WTC11 (cell line): ENCODE data around the gene STARD5. TPM values are rescaled to one million over a fixed set of nuclear protein-coding genes. Genes with fewer than 3 reads are reported as not detected.
"Not testable (repeated sequence)": the region's sequence is repeated elsewhere in the genome, so short reads cannot be mapped to it uniquely, and the experiment has no call there.

Source experiments
- ATAC-seq: fragments of 200-7000 bp; cut with Tn5 transposase; 2 replicates; pipeline ENCODE4 v1.10.0; 2021; ENCODE audit warnings: mild to moderate bottlenecking, moderate library complexity
- CTCF ChIA-PET: fragments of 300-600 bp; sonication (Branson Sonifier 250); formaldehyde crosslinking; loops from one replicate; lab custom pipeline; 2021; ENCODE audit warnings: antibody characterized with exemption; lab: Charles Lee
- POLR2A ChIA-PET: fragments of 350-600 bp; sonication (Branson Sonifier 250); formaldehyde crosslinking; loops from one replicate; lab custom pipeline; 2021; ENCODE audit warnings: antibody characterized with exemption; lab: Charles Lee
- DNase-seq: peaks from one replicate; pipeline ENCODE4 v3.0.0; 2021; ENCODE audit warnings: low spot score
- H3K27ac Mint-ChIP-seq: 2 replicates; pipeline ENCODE4 v1.8.0; 2021; ENCODE audit warnings: mixed read lengths
- H3K27me3 Mint-ChIP-seq: 2 replicates; pipeline ENCODE4 v1.8.0; 2021; ENCODE audit warnings: low read depth, mild to moderate bottlenecking, moderate library complexity, mixed read lengths
- H3K36me3 Mint-ChIP-seq: 2 replicates; pipeline ENCODE4 v1.8.0; 2021; ENCODE audit warnings: mixed read lengths
- H3K4me1 Mint-ChIP-seq: 2 replicates; pipeline ENCODE4 v1.8.0; 2022; ENCODE audit warnings: mixed read lengths
- H3K4me3 Mint-ChIP-seq: 2 replicates; pipeline ENCODE4 v1.8.0; 2021; ENCODE audit warnings: mild to moderate bottlenecking, moderate library complexity, mixed read lengths
- H3K9me3 Mint-ChIP-seq: 2 replicates; pipeline ENCODE4 v1.8.0; 2021; ENCODE audit warnings: mixed read lengths
- CREB1 ChIP-seq: sonication (generic); formaldehyde crosslinking; IDR thresholded peaks from 2 replicates; pipeline ENCODE4 v1.8.0; 2023; ENCODE audit warnings: mild to moderate bottlenecking, missing genetic modification reagents
- ELF4 ChIP-seq: sonication (generic); formaldehyde crosslinking; IDR thresholded peaks from 2 replicates; pipeline ENCODE4 v1.8.1; 2022; ENCODE audit warnings: low read depth, mild to moderate bottlenecking, moderate library complexity, missing genetic modification reagents
- FOXK1 ChIP-seq: sonication (generic); formaldehyde crosslinking; IDR thresholded peaks from 2 replicates; pipeline ENCODE4 v1.8.0; 2022; ENCODE audit warnings: mild to moderate bottlenecking, moderate library complexity, missing genetic modification reagents
- NR3C1 ChIP-seq: sonication (generic); formaldehyde crosslinking; conservative IDR thresholded peaks from 2 replicates; pipeline ENCODE4 v1.8.1; 2023; ENCODE audit warnings: low read depth, mild to moderate bottlenecking, missing genetic modification reagents
- SP1 ChIP-seq: sonication (generic); formaldehyde crosslinking; conservative IDR thresholded peaks from 2 replicates; pipeline ENCODE4 v1.8.1; 2022; ENCODE audit warnings: missing genetic modification reagents
- TEAD1 ChIP-seq: sonication (generic); formaldehyde crosslinking; IDR thresholded peaks from 2 replicates; pipeline ENCODE4 v1.8.0; 2022; ENCODE audit warnings: mild to moderate bottlenecking, missing genetic modification reagents
- ZBTB21 ChIP-seq: sonication (generic); formaldehyde crosslinking; IDR thresholded peaks from 2 replicates; pipeline ENCODE4 v1.8.1; 2023; ENCODE audit warnings: mild to moderate bottlenecking, missing genetic modification reagents, borderline replicate concordance
- ZNF121 ChIP-seq: sonication (generic); formaldehyde crosslinking; IDR thresholded peaks from 2 replicates; pipeline ENCODE4 v1.8.0; 2023; ENCODE audit warnings: missing genetic modification reagents
- total RNA-seq: library from RNA; stranded (reverse); gene quantifications from 3 replicates; pipeline ENCODE4 v1.2.3, GENCODE V29; 2021
- TF ChIP-seq, protein P1 (sequence below): sonication (generic); formaldehyde crosslinking; IDR thresholded peaks from 2 replicates; pipeline ENCODE4 v1.8.1; 2022; ENCODE audit warnings: mild to moderate bottlenecking, missing genetic modification reagents, moderate library complexity, borderline replicate concordance
- TF ChIP-seq, protein P2 (sequence below): sonication (generic); formaldehyde crosslinking; IDR thresholded peaks from 2 replicates; pipeline ENCODE4 v1.8.1; 2023; ENCODE audit warnings: mild to moderate bottlenecking, missing genetic modification reagents
- TF ChIP-seq, protein P3 (sequence below): fragments of 200-600 bp; IDR thresholded peaks from 2 replicates; pipeline ENCODE4 v1.8.0; 2022; ENCODE audit warnings: antibody characterized with exemption
- TF ChIP-seq, protein P4 (sequence below): sonication (generic); formaldehyde crosslinking; IDR thresholded peaks from 2 replicates; pipeline ENCODE4 v1.8.1; 2023; ENCODE audit warnings: mild to moderate bottlenecking, missing genetic modification reagents
- TF ChIP-seq, protein P5 (sequence below): sonication (generic); formaldehyde crosslinking; IDR thresholded peaks from 2 replicates; pipeline ENCODE4 v1.8.0; 2022; ENCODE audit warnings: mild to moderate bottlenecking, missing genetic modification reagents

The STARD5 gene
- total RNA-seq, 1 experiment from 2014 or later, result 6.8 TPM

DNA sequence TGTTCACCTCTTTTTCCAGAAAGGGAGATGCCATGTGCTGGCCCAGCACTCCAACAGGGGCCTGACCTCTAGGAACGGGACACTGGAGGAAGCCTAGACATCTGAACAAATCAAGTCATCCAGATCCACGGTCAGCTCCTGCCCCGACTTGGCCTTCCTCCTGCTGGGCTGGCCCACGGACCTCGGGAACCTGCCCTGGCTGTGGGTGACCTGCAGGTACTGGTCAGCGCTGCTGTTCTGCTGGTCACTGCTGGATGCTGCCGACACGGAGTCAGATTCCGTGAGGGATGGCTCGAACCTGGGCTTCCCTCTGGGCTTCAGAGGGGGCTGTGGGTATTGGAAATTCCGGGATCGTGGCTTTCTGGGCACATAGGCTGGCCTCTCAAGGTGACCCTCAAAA is 8.4 kb upstream of the STARD5 start:
- Mint-ChIP-seq H3K27me3 (no peaks in the 10 kb centered on the region), H3K27ac (no peak overlapping the region)
- no peak for DNase-seq
- TF ChIP-seq, protein P1, sequence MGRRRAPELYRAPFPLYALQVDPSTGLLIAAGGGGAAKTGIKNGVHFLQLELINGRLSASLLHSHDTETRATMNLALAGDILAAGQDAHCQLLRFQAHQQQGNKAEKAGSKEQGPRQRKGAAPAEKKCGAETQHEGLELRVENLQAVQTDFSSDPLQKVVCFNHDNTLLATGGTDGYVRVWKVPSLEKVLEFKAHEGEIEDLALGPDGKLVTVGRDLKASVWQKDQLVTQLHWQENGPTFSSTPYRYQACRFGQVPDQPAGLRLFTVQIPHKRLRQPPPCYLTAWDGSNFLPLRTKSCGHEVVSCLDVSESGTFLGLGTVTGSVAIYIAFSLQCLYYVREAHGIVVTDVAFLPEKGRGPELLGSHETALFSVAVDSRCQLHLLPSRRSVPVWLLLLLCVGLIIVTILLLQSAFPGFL (CRISPR knock-in tag), result no peak
- no peak for TF ChIP-seq NR3C1
- TF ChIP-seq, all 79 proteins: peak for 0
- no peaks in the 10 kb centered on the region for H3K4me1 Mint-ChIP-seq
- no peaks in the 10 kb centered on the region for H3K36me3 Mint-ChIP-seq
- no peaks in the 10 kb centered on the region for H3K9me3 Mint-ChIP-seq
- no peak overlapping the region for H3K4me3 Mint-ChIP-seq
- CTCF ChIA-PET, result interaction anchor here (0.6 kb wide), 1 partner anchor 57 kb away, joined by 3 read pairs; no protein-coding TSS in a partner anchor
- POLR2A ChIA-PET, result no interaction called here
- ATAC-seq, result no peak

DNA sequence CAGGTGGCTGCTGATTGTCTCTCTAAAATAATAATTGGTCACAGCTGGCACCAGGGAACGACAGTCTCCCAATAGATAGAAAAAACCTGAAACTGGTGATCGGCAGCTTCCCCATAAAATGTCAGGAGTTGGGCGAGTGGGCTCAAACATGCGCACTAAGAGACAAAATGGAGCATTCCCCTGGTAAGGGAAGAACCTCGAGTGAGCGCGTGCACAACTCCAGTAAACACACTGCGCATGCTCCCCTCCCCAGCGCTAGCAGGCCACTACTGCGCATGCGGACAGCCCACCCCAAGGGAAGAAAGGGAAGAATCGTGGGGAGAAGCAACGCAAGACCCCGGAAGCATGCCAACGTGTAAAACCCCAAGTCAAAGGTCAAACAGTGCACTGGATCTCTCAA is 7.7 kb upstream of the STARD5 start:
- no peak for ATAC-seq
- Mint-ChIP-seq H3K27me3 (no peaks in the 10 kb centered on the region), H3K9me3 (no peaks in the 10 kb centered on the region), H3K36me3 (no peaks in the 10 kb centered on the region)
- ChIA-PET POLR2A (no interaction called here), CTCF (interaction anchor here (0.6 to 1.5 kb wide), 2 partner anchors 56 to 66 kb away, joined by 3 to 6 read pairs; no protein-coding TSS in a partner anchor)
- no peak for DNase-seq
- TF ChIP-seq ZBTB21 (CRISPR knock-in tag) (no peak), TEAD1 (no peak)
- TF ChIP-seq, all 79 proteins: peak for 0
- H3K4me1 Mint-ChIP-seq, result no peaks in the 10 kb centered on the region
- H3K4me3 Mint-ChIP-seq, result no peak overlapping the region
- H3K27ac Mint-ChIP-seq, result no peak overlapping the region

DNA sequence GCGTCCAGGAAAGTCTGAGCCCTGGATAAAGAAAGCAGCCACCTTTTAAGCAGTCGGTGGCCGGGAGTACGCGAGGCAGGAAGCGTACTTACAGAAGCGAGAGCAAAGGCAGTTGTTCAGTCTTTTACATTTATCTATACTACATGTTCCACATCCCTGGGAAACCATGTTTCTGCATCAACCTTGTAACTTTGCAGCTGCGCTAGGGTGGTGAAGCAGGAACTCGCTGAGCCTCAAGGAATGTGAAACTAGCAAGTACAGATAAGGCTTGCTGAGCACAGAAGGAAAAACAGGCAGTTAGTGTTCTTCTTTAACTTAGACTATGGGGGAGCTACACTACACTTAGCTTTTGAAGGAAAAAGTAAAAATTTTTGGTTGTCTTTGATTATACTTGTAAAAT is 7.2 kb upstream of the STARD5 start:
- ATAC-seq, H3K27ac Mint-ChIP-seq, H3K4me1 Mint-ChIP-seq, H3K4me3 Mint-ChIP-seq, H3K36me3 Mint-ChIP-seq, POLR2A ChIA-PET, H3K9me3 Mint-ChIP-seq, H3K27me3 Mint-ChIP-seq, DNase-seq: not testable (repeated sequence)
- CTCF ChIA-PET, result interaction anchor here (1.5 kb wide), 1 partner anchor 65 kb away, joined by 6 read pairs; no protein-coding TSS in a partner anchor

DNA sequence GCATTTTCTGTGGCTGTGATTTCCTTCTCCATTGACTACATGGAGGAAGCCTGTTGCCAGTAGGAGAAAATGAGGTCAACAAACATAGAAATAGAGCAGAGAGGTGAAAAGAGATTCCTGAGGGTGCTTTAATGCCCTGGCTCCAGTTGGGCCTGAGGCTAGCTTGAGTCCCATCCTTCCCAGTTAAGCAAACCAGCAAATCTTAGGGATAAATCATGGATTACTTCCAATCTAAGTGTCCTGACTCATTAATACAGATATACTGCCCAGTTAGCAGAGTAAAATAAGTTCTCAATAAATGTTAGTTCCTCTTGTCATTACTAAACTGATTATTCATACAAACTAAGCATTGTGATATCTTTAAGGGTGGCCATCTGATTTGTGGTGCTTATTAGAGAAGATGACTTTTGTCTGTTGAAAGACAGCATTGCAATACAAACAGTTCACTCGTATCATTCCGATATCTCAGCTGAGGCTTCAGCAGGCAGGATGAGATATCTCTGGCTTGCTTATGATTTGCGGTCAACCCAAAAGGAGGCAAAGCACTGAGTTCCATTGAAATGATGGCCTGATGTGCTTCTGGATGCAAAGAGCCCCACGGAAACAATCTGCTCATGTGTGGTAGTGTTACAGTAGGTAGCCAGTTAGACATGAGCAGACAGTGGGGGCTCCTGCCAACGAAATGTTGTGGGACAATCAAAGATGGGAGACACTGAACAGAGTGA is 6.6 kb upstream of the STARD5 start:
- DNase-seq, result no peak
- CTCF ChIA-PET, result interaction anchor here (1.5 kb wide), 1 partner anchor 64 kb away, joined by 6 read pairs; no protein-coding TSS in a partner anchor
- no peak overlapping the region for H3K27ac Mint-ChIP-seq
- no peak overlapping the region for H3K4me3 Mint-ChIP-seq
- H3K36me3 Mint-ChIP-seq, result no peaks in the 10 kb centered on the region
- TF ChIP-seq, protein P2, sequence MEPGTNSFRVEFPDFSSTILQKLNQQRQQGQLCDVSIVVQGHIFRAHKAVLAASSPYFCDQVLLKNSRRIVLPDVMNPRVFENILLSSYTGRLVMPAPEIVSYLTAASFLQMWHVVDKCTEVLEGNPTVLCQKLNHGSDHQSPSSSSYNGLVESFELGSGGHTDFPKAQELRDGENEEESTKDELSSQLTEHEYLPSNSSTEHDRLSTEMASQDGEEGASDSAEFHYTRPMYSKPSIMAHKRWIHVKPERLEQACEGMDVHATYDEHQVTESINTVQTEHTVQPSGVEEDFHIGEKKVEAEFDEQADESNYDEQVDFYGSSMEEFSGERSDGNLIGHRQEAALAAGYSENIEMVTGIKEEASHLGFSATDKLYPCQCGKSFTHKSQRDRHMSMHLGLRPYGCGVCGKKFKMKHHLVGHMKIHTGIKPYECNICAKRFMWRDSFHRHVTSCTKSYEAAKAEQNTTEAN (CRISPR knock-in tag), result no peak
- POLR2A ChIA-PET, result no interaction called here
- no peaks in the 10 kb centered on the region for H3K4me1 Mint-ChIP-seq
- ATAC-seq, result no peak
- no peaks in the 10 kb centered on the region for H3K9me3 Mint-ChIP-seq
- H3K27me3 Mint-ChIP-seq, result no peaks in the 10 kb centered on the region

DNA sequence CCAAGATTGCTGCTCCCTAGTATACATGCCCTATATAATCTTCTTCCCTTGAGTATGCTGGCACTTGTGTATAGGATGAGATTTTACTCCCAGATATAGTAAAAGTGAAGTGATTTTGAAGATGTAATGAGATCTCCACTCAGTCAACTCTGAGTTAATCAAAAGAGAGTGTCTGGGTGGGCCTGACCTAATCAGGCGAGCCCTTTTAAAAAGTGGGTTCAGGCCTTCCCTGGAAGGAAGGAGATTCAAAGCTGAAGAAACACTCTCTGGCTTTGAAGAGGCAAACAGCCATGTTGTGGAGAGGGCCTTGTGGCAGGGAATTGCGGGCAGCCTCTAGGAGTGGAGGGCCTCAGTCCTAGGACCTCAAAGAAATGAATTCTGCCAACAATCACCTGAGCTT is 5.5 kb upstream of the STARD5 start:
- H3K36me3 Mint-ChIP-seq, result no peaks in the 10 kb centered on the region
- peaks cover 9% of the 10 kb centered on the region for H3K27me3 Mint-ChIP-seq
- peaks cover 5% of the 10 kb centered on the region for H3K4me1 Mint-ChIP-seq
- no peaks in the 10 kb centered on the region for H3K9me3 Mint-ChIP-seq
- CTCF ChIA-PET, result no interaction called here
- H3K4me3 Mint-ChIP-seq, result no peak overlapping the region
- ATAC-seq (no peak), DNase-seq (no peak)
- POLR2A ChIA-PET, result no interaction called here
- no peak overlapping the region for H3K27ac Mint-ChIP-seq
- TF ChIP-seq ELF4 (no peak), CREB1 (CRISPR knock-in tag) (no peak), FOXK1 (no peak), SP1 (CRISPR knock-in tag) (no peak), ZNF121 (CRISPR knock-in tag) (no peak)
- TF ChIP-seq, protein P3, sequence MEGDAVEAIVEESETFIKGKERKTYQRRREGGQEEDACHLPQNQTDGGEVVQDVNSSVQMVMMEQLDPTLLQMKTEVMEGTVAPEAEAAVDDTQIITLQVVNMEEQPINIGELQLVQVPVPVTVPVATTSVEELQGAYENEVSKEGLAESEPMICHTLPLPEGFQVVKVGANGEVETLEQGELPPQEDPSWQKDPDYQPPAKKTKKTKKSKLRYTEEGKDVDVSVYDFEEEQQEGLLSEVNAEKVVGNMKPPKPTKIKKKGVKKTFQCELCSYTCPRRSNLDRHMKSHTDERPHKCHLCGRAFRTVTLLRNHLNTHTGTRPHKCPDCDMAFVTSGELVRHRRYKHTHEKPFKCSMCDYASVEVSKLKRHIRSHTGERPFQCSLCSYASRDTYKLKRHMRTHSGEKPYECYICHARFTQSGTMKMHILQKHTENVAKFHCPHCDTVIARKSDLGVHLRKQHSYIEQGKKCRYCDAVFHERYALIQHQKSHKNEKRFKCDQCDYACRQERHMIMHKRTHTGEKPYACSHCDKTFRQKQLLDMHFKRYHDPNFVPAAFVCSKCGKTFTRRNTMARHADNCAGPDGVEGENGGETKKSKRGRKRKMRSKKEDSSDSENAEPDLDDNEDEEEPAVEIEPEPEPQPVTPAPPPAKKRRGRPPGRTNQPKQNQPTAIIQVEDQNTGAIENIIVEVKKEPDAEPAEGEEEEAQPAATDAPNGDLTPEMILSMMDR, result no peak
- TF ChIP-seq, protein P4, sequence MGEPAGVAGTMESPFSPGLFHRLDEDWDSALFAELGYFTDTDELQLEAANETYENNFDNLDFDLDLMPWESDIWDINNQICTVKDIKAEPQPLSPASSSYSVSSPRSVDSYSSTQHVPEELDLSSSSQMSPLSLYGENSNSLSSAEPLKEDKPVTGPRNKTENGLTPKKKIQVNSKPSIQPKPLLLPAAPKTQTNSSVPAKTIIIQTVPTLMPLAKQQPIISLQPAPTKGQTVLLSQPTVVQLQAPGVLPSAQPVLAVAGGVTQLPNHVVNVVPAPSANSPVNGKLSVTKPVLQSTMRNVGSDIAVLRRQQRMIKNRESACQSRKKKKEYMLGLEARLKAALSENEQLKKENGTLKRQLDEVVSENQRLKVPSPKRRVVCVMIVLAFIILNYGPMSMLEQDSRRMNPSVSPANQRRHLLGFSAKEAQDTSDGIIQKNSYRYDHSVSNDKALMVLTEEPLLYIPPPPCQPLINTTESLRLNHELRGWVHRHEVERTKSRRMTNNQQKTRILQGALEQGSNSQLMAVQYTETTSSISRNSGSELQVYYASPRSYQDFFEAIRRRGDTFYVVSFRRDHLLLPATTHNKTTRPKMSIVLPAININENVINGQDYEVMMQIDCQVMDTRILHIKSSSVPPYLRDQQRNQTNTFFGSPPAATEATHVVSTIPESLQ (CRISPR knock-in tag), result no peak
- TF ChIP-seq, protein P5, sequence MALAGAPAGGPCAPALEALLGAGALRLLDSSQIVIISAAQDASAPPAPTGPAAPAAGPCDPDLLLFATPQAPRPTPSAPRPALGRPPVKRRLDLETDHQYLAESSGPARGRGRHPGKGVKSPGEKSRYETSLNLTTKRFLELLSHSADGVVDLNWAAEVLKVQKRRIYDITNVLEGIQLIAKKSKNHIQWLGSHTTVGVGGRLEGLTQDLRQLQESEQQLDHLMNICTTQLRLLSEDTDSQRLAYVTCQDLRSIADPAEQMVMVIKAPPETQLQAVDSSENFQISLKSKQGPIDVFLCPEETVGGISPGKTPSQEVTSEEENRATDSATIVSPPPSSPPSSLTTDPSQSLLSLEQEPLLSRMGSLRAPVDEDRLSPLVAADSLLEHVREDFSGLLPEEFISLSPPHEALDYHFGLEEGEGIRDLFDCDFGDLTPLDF, result no peak
